SK-N-SH treated with all-trans-retinoic acid at 6 μM for 48 hours (cell line): ENCODE results near the gene CPT1B.

Source experiments
- GLIS3 ChIP-seq: fragments of 250-450 bp; sonication (Bioruptor Pico); IDR thresholded peaks from 2 replicates; pipeline ENCODE4 v1.5.0; 2020; ENCODE audit warnings: mild to moderate bottlenecking, moderate library complexity
- PPARA ChIP-seq: fragments of 250-450 bp; sonication (Bioruptor Pico); IDR thresholded peaks from 2 replicates; pipeline ENCODE4 v1.5.0; 2020; ENCODE audit warnings: mild to moderate bottlenecking, borderline replicate concordance
- TCF4 ChIP-seq: fragments of 250-450 bp; sonication (Bioruptor Pico); IDR thresholded peaks from 2 replicates; pipeline ENCODE4 v1.8.0; 2021; ENCODE audit warnings: mild to moderate bottlenecking, moderate library complexity, borderline replicate concordance
- TOX ChIP-seq: fragments of 250-450 bp; sonication (Bioruptor Pico); IDR thresholded peaks from 2 replicates; pipeline ENCODE4 v1.8.0; 2021; ENCODE audit warnings: mild to moderate bottlenecking, moderate library complexity, borderline replicate concordance
- ZC3H10 ChIP-seq: fragments of 250-450 bp; sonication (Bioruptor Pico); IDR thresholded peaks from 2 replicates; pipeline ENCODE4 v1.5.1; 2021; ENCODE audit warnings: mild to moderate bottlenecking, moderate library complexity
- TF ChIP-seq, protein P1 (sequence below): fragments of 250-450 bp; sonication (Bioruptor Pico); IDR thresholded peaks from 2 replicates; pipeline ENCODE4 v1.8.0; 2020; ENCODE audit warnings: mild to moderate bottlenecking, moderate library complexity, borderline replicate concordance

DNA sequence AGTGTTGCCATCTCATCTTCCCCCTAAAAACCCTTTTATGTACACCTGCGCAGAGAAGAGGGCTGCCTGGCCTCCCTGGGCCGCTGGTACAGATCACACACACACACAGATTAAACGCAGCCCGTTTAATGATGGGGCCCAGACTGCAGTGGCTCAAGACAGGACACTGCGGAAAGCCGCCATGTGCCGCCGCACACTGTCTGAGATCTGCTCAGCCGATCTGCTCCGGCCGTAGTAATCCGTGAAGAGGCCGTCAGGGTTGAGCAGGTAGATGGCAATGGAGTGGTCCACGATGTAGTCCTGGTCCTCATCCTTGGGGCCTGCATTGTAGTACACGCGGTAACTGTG is 54.8 kb downstream of the CPT1B start:
- TF ChIP-seq GLIS3 (CRISPR knock-in tag) = no peak
- no peak for TF ChIP-seq ZC3H10
- TF ChIP-seq, protein P1, sequence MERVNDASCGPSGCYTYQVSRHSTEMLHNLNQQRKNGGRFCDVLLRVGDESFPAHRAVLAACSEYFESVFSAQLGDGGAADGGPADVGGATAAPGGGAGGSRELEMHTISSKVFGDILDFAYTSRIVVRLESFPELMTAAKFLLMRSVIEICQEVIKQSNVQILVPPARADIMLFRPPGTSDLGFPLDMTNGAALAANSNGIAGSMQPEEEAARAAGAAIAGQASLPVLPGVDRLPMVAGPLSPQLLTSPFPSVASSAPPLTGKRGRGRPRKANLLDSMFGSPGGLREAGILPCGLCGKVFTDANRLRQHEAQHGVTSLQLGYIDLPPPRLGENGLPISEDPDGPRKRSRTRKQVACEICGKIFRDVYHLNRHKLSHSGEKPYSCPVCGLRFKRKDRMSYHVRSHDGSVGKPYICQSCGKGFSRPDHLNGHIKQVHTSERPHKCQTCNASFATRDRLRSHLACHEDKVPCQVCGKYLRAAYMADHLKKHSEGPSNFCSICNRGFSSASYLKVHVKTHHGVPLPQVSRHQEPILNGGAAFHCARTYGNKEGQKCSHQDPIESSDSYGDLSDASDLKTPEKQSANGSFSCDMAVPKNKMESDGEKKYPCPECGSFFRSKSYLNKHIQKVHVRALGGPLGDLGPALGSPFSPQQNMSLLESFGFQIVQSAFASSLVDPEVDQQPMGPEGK = no peak
- TF ChIP-seq PPARA = no peak
- TF ChIP-seq TOX (CRISPR knock-in tag) = no peak
- TF ChIP-seq TCF4 (CRISPR knock-in tag) = no peak
